ENCODE results near the gene RIPOR2. TPM values are rescaled to one million over a fixed set of nuclear protein-coding genes. Genes with fewer than 3 reads are reported as not detected.

The RIPOR2 gene
- total RNA-seq (14.1 TPM), polyA plus RNA-seq (7.3 TPM)

- Histone ChIP-seq H3K4me1 (ENCODE audit: insufficient read depth) (no peaks in the 10 kb centered on the region), H3K4me3 (ENCODE audit: low read depth, low read length) (no peak within 1 kb of the TSS), H3K36me3 (ENCODE audit: insufficient read depth) (no peaks in the 10 kb centered on the region), H3K27ac (ENCODE audit: low read depth) (no peak within 1 kb of the TSS)
- DNase-seq (ENCODE audit: extremely low spot score): no peak
- 73% methylated on average over 10 of the region's 10 CpGs for WGBS
Observed at GRCh38 chr6:24935366-24936152, at the start of gene RIPOR2. RIPOR2 (minus strand) TSS chr6:24935960; CDS start chr6:24935898, 62 bp downstream.

- peaks cover 1% of the 10 kb centered on the region for H3K4me1 ChIP-seq (ENCODE audit: insufficient read depth)
- no peaks in the 10 kb centered on the region for H3K36me3 ChIP-seq (ENCODE audit: insufficient read depth)
- no peak overlapping the region for H3K4me3 ChIP-seq (ENCODE audit: low read depth, low read length)
- 94% methylated on average over 2 of the region's 2 CpGs for WGBS
- no peak for DNase-seq (ENCODE audit: extremely low spot score)
- no peak overlapping the region for H3K27ac ChIP-seq (ENCODE audit: low read depth)
Observed at GRCh38 chr6:24985323-24985722, 49.6 kb upstream of the RIPOR2 start.

- Histone ChIP-seq H3K4me1 (ENCODE audit: insufficient read depth) (peaks cover 1% of the 10 kb centered on the region), H3K4me3 (ENCODE audit: low read depth, low read length) (no peak overlapping the region), H3K36me3 (ENCODE audit: insufficient read depth) (no peaks in the 10 kb centered on the region), H3K27ac (ENCODE audit: low read depth) (no peak overlapping the region)
- DNase-seq (ENCODE audit: extremely low spot score): no peak
Observed at GRCh38 chr6:24982231-24982630, 46.5 kb upstream of the RIPOR2 start.

- Histone ChIP-seq H3K4me1 (ENCODE audit: insufficient read depth) (peaks cover 1% of the 10 kb centered on the region), H3K27ac (ENCODE audit: low read depth) (no peak overlapping the region), H3K36me3 (ENCODE audit: insufficient read depth) (no peaks in the 10 kb centered on the region), H3K4me3 (ENCODE audit: low read depth, low read length) (no peak overlapping the region)
- WGBS: 93% methylated on average over 4 of the region's 4 CpGs
- no peak for DNase-seq (ENCODE audit: extremely low spot score)
Observed at GRCh38 chr6:24981386-24981760, 45.6 kb upstream of the RIPOR2 start.

- no peak overlapping the region for H3K27ac ChIP-seq (ENCODE audit: low read depth)
- H3K4me3 ChIP-seq (ENCODE audit: low read depth, low read length): no peak overlapping the region
- WGBS: 85% methylated on average over 4 of the region's 4 CpGs
- no peaks in the 10 kb centered on the region for H3K4me1 ChIP-seq (ENCODE audit: insufficient read depth)
- no peaks in the 10 kb centered on the region for H3K36me3 ChIP-seq (ENCODE audit: insufficient read depth)
- DNase-seq (ENCODE audit: extremely low spot score): no peak
Observed at GRCh38 chr6:24980507-24981385, 45.0 kb upstream of the RIPOR2 start.

- 90% methylated on average over 2 of the region's 2 CpGs for WGBS
- Histone ChIP-seq H3K4me1 (ENCODE audit: insufficient read depth) (no peaks in the 10 kb centered on the region), H3K4me3 (ENCODE audit: low read depth, low read length) (no peak overlapping the region), H3K36me3 (ENCODE audit: insufficient read depth) (no peaks in the 10 kb centered on the region), H3K27ac (ENCODE audit: low read depth) (no peak overlapping the region)
- no peak for DNase-seq (ENCODE audit: extremely low spot score)
Observed at GRCh38 chr6:24979176-24979575, 43.4 kb upstream of the RIPOR2 start.

- Histone ChIP-seq H3K4me3 (ENCODE audit: low read depth, low read length) (no peak overlapping the region), H3K36me3 (ENCODE audit: insufficient read depth) (no peaks in the 10 kb centered on the region), H3K4me1 (ENCODE audit: insufficient read depth) (no peaks in the 10 kb centered on the region), H3K27ac (ENCODE audit: low read depth) (no peak overlapping the region)
- 85% methylated on average over 7 of the region's 7 CpGs for WGBS
- DNase-seq (ENCODE audit: extremely low spot score): no peak
Observed at GRCh38 chr6:24974182-24975171, 38.7 kb upstream of the RIPOR2 start.

- Histone ChIP-seq H3K27ac (ENCODE audit: low read depth) (no peak overlapping the region), H3K4me3 (ENCODE audit: low read depth, low read length) (no peak overlapping the region), H3K36me3 (ENCODE audit: insufficient read depth) (no peaks in the 10 kb centered on the region), H3K4me1 (ENCODE audit: insufficient read depth) (no peaks in the 10 kb centered on the region)
- 67% methylated on average over 3 of the region's 3 CpGs for WGBS
- no peak for DNase-seq (ENCODE audit: extremely low spot score)
Observed at GRCh38 chr6:24972311-24972958, 36.7 kb upstream of the RIPOR2 start.

GRCh38 chr6:24971067-24971466 is 35.3 kb upstream of the RIPOR2 start:
- Histone ChIP-seq H3K36me3 (ENCODE audit: insufficient read depth) (no peaks in the 10 kb centered on the region), H3K4me1 (ENCODE audit: insufficient read depth) (no peaks in the 10 kb centered on the region), H3K4me3 (ENCODE audit: low read depth, low read length) (no peak overlapping the region), H3K27ac (ENCODE audit: low read depth) (no peak overlapping the region)
- WGBS: 97% methylated on average over 2 of the region's 2 CpGs
- no peak for DNase-seq (ENCODE audit: extremely low spot score)

GRCh38 chr6:24969343-24969860 is 33.6 kb upstream of the RIPOR2 start:
- WGBS: 71% methylated on average over 2 of the region's 2 CpGs
- H3K4me3 ChIP-seq (ENCODE audit: low read depth, low read length): no peak overlapping the region

GRCh38 chr6:24968783-24969182 is 33.0 kb upstream of the RIPOR2 start:
- Histone ChIP-seq H3K4me3 (ENCODE audit: low read depth, low read length) (no peak overlapping the region), H3K27ac (ENCODE audit: low read depth) (no peak overlapping the region), H3K4me1 (ENCODE audit: insufficient read depth) (no peaks in the 10 kb centered on the region), H3K36me3 (ENCODE audit: insufficient read depth) (no peaks in the 10 kb centered on the region)
- no peak for DNase-seq (ENCODE audit: extremely low spot score)
- 90% methylated on average over 5 of the region's 5 CpGs for WGBS

More at GRCh38 chr6:24969343-24969860, 33.6 kb upstream of the RIPOR2 start:
- DNase-seq (ENCODE audit: extremely low spot score): no peak
- no peaks in the 10 kb centered on the region for H3K4me1 ChIP-seq (ENCODE audit: insufficient read depth)
- no peaks in the 10 kb centered on the region for H3K36me3 ChIP-seq (ENCODE audit: insufficient read depth)
- no peak overlapping the region for H3K27ac ChIP-seq (ENCODE audit: low read depth)

GRCh38 chr6:24967211-24967610 is 31.5 kb upstream of the RIPOR2 start:
- DNase-seq (ENCODE audit: extremely low spot score): no peak
- Histone ChIP-seq H3K4me1 (ENCODE audit: insufficient read depth) (no peaks in the 10 kb centered on the region), H3K4me3 (ENCODE audit: low read depth, low read length) (no peak overlapping the region), H3K27ac (ENCODE audit: low read depth) (no peak overlapping the region), H3K36me3 (ENCODE audit: insufficient read depth) (no peaks in the 10 kb centered on the region)
- 71% methylated on average over 1 of the region's 1 CpG for WGBS
